ENCODE data around the gene HTRA1.

DNA sequence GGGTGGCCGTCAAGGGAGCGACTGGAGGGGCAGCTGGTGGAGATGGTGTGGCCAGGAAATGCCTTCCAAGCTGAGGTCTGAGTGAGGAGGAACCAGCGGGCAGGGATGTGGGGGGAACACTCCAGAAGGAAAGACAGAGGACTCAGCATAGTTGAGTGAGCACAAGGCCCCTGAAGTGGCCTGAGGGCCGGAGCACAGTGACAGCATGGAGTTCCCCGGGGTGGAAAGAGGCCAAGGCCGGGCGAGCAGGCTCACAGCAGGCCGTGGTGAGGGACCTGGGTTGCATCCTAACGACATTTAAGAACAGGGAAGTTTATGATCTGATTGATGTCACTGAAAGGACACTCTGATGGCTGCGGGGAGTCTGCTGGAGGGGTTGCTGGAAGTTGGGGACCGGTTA lies 48.0 kb downstream of the HTRA1 start:
- TF ChIP-seq, protein P1, sequence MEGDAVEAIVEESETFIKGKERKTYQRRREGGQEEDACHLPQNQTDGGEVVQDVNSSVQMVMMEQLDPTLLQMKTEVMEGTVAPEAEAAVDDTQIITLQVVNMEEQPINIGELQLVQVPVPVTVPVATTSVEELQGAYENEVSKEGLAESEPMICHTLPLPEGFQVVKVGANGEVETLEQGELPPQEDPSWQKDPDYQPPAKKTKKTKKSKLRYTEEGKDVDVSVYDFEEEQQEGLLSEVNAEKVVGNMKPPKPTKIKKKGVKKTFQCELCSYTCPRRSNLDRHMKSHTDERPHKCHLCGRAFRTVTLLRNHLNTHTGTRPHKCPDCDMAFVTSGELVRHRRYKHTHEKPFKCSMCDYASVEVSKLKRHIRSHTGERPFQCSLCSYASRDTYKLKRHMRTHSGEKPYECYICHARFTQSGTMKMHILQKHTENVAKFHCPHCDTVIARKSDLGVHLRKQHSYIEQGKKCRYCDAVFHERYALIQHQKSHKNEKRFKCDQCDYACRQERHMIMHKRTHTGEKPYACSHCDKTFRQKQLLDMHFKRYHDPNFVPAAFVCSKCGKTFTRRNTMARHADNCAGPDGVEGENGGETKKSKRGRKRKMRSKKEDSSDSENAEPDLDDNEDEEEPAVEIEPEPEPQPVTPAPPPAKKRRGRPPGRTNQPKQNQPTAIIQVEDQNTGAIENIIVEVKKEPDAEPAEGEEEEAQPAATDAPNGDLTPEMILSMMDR (IDR thresholded peaks at IDR 0.05) = no peak
- no peak for TF ChIP-seq POLR2A (IDR thresholded peaks at IDR 0.05)

Measured in thyroid gland (tissue), 4 donors.